Erythroblast (primary cell): ENCODE data around the gene SIGLEC5.

ENCODE experiments used
- GATA1 ChIP-seq: IDR thresholded peaks from 2 replicates; pipeline ENCODE4 v1.6.1; 2011; ENCODE audit warnings: low read depth, mild to moderate bottlenecking, control low read depth, low read length, moderate library complexity
- POLR2A ChIP-seq: IDR thresholded peaks from 2 replicates; pipeline ENCODE4 v1.6.1; 2011; ENCODE audit warnings: mild to moderate bottlenecking, low read length

DNA sequence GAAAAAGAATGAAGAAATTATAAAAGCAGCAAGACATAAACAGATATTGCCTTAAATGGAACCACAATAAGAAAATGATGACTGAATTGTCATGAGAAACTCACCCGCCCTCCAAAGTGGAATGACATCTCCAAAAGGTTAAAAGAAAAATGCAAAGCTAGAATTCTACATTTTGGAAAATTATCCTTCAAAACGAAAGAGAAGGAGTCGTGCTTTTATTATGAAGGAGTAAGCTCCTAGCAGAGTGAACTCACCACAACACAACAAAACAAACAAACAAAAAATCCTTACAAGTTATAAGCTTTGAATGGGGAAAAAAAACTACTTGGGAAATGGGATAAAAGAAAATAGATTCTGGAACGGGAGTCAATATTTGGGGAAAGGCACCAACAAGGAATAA lies 9.7 kb upstream of the SIGLEC5 start:
- TF ChIP-seq POLR2A, result no peak
- TF ChIP-seq GATA1, result no peak
